Measurements from ENCODE around the gene CD82. TPM values are rescaled to one million over a fixed set of nuclear protein-coding genes. Genes with fewer than 3 reads are reported as not detected.

CD82 gene
- total RNA-seq, 4 donors from 2014 or later, result 10.2 to 26.3 (median 20.8) TPM

- Histone ChIP-seq H3K4me1 (no peaks in the 10 kb centered on the region), H3K27me3 (no peaks in the 10 kb centered on the region), H3K9me3 (no peaks in the 10 kb centered on the region), H3K27ac (no peak overlapping the region), H3K36me3 (no peaks in the 10 kb centered on the region), H3K4me3 (no peak overlapping the region)
- no peak for TF ChIP-seq CTCF (IDR thresholded peaks at IDR 0.05)
- no peak for TF ChIP-seq POLR2A (IDR thresholded peaks at IDR 0.05)
- no peak for DNase-seq
- intact Hi-C loops (cut with DNase I; ENCODE audit: low total_unique reads), result no loop called here
Observed at GRCh38 chr11:44606472-44606871, 41.0 kb downstream of the CD82 start.

GRCh38 chr11:44607319-44607962 lies 42.0 kb downstream of the CD82 start:
- Histone ChIP-seq H3K4me3 (no peak overlapping the region), H3K27ac (no peak overlapping the region), H3K4me1 (no peaks in the 10 kb centered on the region), H3K36me3 (no peaks in the 10 kb centered on the region), H3K27me3 (no peaks in the 10 kb centered on the region), H3K9me3 (no peaks in the 10 kb centered on the region)
- TF ChIP-seq POLR2A (IDR thresholded peaks at IDR 0.05), result no peak
- TF ChIP-seq CTCF (IDR thresholded peaks at IDR 0.05), result no peak
- no peak for DNase-seq
- intact Hi-C loops (cut with DNase I; ENCODE audit: low total_unique reads), result no loop called here

GRCh38 chr11:44607987-44608386 lies 42.5 kb downstream of the CD82 start:
- Histone ChIP-seq H3K27me3 (no peaks in the 10 kb centered on the region), H3K36me3 (no peaks in the 10 kb centered on the region), H3K4me1 (no peaks in the 10 kb centered on the region), H3K9me3 (no peaks in the 10 kb centered on the region), H3K27ac (no peak overlapping the region), H3K4me3 (no peak overlapping the region)
- intact Hi-C loops (cut with DNase I; ENCODE audit: low total_unique reads), result no loop called here
- DNase-seq, result no peak
- TF ChIP-seq POLR2A (IDR thresholded peaks at IDR 0.05) (no peak), CTCF (IDR thresholded peaks at IDR 0.05) (no peak)

GRCh38 chr11:44608651-44608990 lies 43.2 kb downstream of the CD82 start:
- intact Hi-C loops (cut with DNase I; ENCODE audit: low total_unique reads), result no loop called here
- Histone ChIP-seq H3K9me3 (no peaks in the 10 kb centered on the region), H3K4me1 (no peaks in the 10 kb centered on the region), H3K36me3 (no peaks in the 10 kb centered on the region), H3K4me3 (no peak overlapping the region), H3K27ac (no peak overlapping the region), H3K27me3 (no peaks in the 10 kb centered on the region)
- TF ChIP-seq CTCF (IDR thresholded peaks at IDR 0.05), result no peak
- no peak for DNase-seq

- TF ChIP-seq POLR2A (IDR thresholded peaks at IDR 0.05), result no peak
- no peak for TF ChIP-seq CTCF (IDR thresholded peaks at IDR 0.05)
- no peaks in the 10 kb centered on the region for H3K4me1 ChIP-seq
- H3K9me3 ChIP-seq, result no peaks in the 10 kb centered on the region
Observed at GRCh38 chr11:44608991-44609782, 43.7 kb downstream of the CD82 start.

More at GRCh38 chr11:44608991-44609782, 43.7 kb downstream of the CD82 start:
- no peak overlapping the region for H3K4me3 ChIP-seq
- H3K36me3 ChIP-seq, result no peaks in the 10 kb centered on the region
- no peak overlapping the region for H3K27ac ChIP-seq
- H3K27me3 ChIP-seq, result no peaks in the 10 kb centered on the region
- DNase-seq, result no peak
- intact Hi-C loops (cut with DNase I; ENCODE audit: low total_unique reads), result no loop called here
